ENCODE measurements around the gene ZGPAT. TPM values are rescaled to one million over a fixed set of nuclear protein-coding genes. Genes with fewer than 3 reads are reported as not detected.

The ZGPAT gene
- total RNA-seq, 1 experiment from 2014 or later: 27.6 TPM

- Mint-ChIP-seq H3K4me3 (no peak overlapping the region), H3K36me3 (ENCODE audit: insufficient read depth in 1 of 3, low read depth in 3 of 3) (peaks cover 11 to 31% (median 14%) of the 10 kb centered on the region in 3 experiments; a peak in 6 of 7 replicates), H3K4me1 (no peaks in the 10 kb centered on the region), H3K27ac (peak overlapping the region in 2 of 3 experiments; percentile 25 to 49; a peak in 2 of 7 replicates), H3K27me3 (ENCODE audit: low read depth) (no peaks in the 10 kb centered on the region; the same call in 1 of the 2 replicates), H3K9me3 (no peaks in the 10 kb centered on the region)
- Histone ChIP-seq H4K20me1 (ENCODE audit: control insufficient read depth, insufficient read depth, insufficient read length) (no peaks in the 10 kb centered on the region), H2BK120ac (ENCODE audit: low read depth, low read length, poor library complexity, severe bottlenecking) (no peak overlapping the region), H3K23me2 (ENCODE audit: insufficient read length, low read depth, low read length, poor library complexity, severe bottlenecking) (no peaks in the 10 kb centered on the region), H2BK20ac (ENCODE audit: low read depth, low read length, poor library complexity, severe bottlenecking) (no peak overlapping the region), H2AK5ac (ENCODE audit: insufficient read length, low read length) (no peak overlapping the region), H3K56ac (ENCODE audit: insufficient read length, low read depth, low read length) (no peak overlapping the region), H3K27ac (ENCODE audit: insufficient read length, low read depth, low read length) (no peak overlapping the region), H3T11ph (ENCODE audit: low read length) (no peak overlapping the region), H2AFZ (ENCODE audit: low read length) (no peak overlapping the region), H3K9me3 (ENCODE audit: control insufficient read depth, low read depth, low read length) (no peaks in the 10 kb centered on the region), H3K9ac (ENCODE audit: extremely low read depth, insufficient read length, low read length) (no peak overlapping the region), H4K8ac (replicated peaks; ENCODE audit: insufficient read length, low read depth, low read length) (no peak overlapping the region), H3K4ac (ENCODE audit: low read depth, low read length) (no peak overlapping the region), H3K79me2 (ENCODE audit: insufficient read depth, low read length) (no peaks in the 10 kb centered on the region), H2BK15ac (ENCODE audit: low read depth, low read length) (no peak overlapping the region), H3K23ac (ENCODE audit: insufficient read length, low read depth, low read length) (no peak overlapping the region), H2BK5ac (ENCODE audit: insufficient read length, low read length) (no peak overlapping the region), H3K79me1 (ENCODE audit: insufficient read depth, low read depth, low read length, poor library complexity, severe bottlenecking) (no peaks in the 10 kb centered on the region), H3K18ac (ENCODE audit: insufficient read length, low read depth, low read length) (no peak overlapping the region), H4K5ac (ENCODE audit: insufficient read length, low read depth, low read length) (no peak overlapping the region), H3K4me2 (ENCODE audit: insufficient read depth, insufficient read length, low read length) (no peak overlapping the region), H3K14ac (ENCODE audit: insufficient read depth, low read length) (no peak overlapping the region), H3K27me3 (ENCODE audit: insufficient read depth, low read length) (no peaks in the 10 kb centered on the region), H3K4me1 (ENCODE audit: insufficient read depth, low read length) (no peaks in the 10 kb centered on the region), H4K91ac (ENCODE audit: insufficient read length, low read depth, low read length) (no peak overlapping the region), H2BK12ac (ENCODE audit: insufficient read length, low read depth, low read length) (no peak overlapping the region)
- TF ChIP-seq, protein P1, sequence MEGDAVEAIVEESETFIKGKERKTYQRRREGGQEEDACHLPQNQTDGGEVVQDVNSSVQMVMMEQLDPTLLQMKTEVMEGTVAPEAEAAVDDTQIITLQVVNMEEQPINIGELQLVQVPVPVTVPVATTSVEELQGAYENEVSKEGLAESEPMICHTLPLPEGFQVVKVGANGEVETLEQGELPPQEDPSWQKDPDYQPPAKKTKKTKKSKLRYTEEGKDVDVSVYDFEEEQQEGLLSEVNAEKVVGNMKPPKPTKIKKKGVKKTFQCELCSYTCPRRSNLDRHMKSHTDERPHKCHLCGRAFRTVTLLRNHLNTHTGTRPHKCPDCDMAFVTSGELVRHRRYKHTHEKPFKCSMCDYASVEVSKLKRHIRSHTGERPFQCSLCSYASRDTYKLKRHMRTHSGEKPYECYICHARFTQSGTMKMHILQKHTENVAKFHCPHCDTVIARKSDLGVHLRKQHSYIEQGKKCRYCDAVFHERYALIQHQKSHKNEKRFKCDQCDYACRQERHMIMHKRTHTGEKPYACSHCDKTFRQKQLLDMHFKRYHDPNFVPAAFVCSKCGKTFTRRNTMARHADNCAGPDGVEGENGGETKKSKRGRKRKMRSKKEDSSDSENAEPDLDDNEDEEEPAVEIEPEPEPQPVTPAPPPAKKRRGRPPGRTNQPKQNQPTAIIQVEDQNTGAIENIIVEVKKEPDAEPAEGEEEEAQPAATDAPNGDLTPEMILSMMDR (conservative IDR thresholded peaks at IDR 0.05): no peak
- DNase-seq: no peak
- no CpG with 5 or more reads among the region's 18 CpGs for WGBS (ENCODE audit: extremely low coverage, insufficient read length, low lambda C conversion rate)
Measured at GRCh38 chr20:63733579-63734081, 25.8 kb downstream of the ZGPAT start.

Measured in H9 (cell line).